Lower lobe of right lung (tissue), 2 donors: ENCODE results near the gene AKAP14. TPM values are rescaled to one million over a fixed set of nuclear protein-coding genes. Genes with fewer than 3 reads are reported as not detected.
A peak's percentile ranks its signal among the peaks of the same experiment; 100 is the strongest.

Source experiments
- ATAC-seq, 2 donors: fragments of 200-7000 bp; cut with Tn5 transposase; one replicate each; pipeline ENCODE4 v1.9.1; 2020 to 2022; ENCODE audit warnings: mild to moderate bottlenecking in 2 of 2, moderate library complexity in 2 of 2
- DNase-seq: peaks from one replicate; pipeline ENCODE4 v3.0.0-alpha.2; 2020
- H3K27ac ChIP-seq: fragments of 200-600 bp; one replicate; pipeline ENCODE4 v1.8.0; 2022
- H3K27me3 ChIP-seq: fragments of 200-600 bp; one replicate; pipeline ENCODE4 v1.8.0; 2022; ENCODE audit warnings: low read depth
- H3K36me3 ChIP-seq: fragments of 200-600 bp; one replicate; pipeline ENCODE4 v1.8.0; 2022; ENCODE audit warnings: mild to moderate bottlenecking
- H3K4me1 ChIP-seq: fragments of 200-600 bp; one replicate; pipeline ENCODE4 v1.8.0; 2022
- H3K4me3 ChIP-seq: fragments of 200-600 bp; one replicate; pipeline ENCODE4 v1.8.0; 2022; ENCODE audit warnings: mild to moderate bottlenecking
- H3K9me3 ChIP-seq: fragments of 200-600 bp; one replicate; pipeline ENCODE4 v1.8.0; 2022
- intact Hi-C: fragments of 100-400 bp; cut with DNase I; formaldehyde crosslinking; loops from one replicate; pipeline ENCODE4 v1.11.0; 2022
- long read RNA-seq: library from polyadenylated mRNA; unstranded; transcript quantifications from one replicate; pipeline ENCODE4 v2.0.0, GENCODE V29; 2021
- total RNA-seq: library from RNA; stranded (reverse); fragmentation: NEBNext Ultra II Directional; extraction: Animal tissue kit (Norgen Biotek cat#: 25700); gene quantifications from one replicate; pipeline ENCODE4 v1.2.1, GENCODE V29; 2021
- TF ChIP-seq, protein P1 (sequence below): fragments of 200-600 bp; IDR thresholded peaks from one replicate; pipeline ENCODE4 v1.8.0; 2022; ENCODE audit warnings: antibody characterized with exemption, mild to moderate bottlenecking
- donor health status: DM: no; HTN: yes; CAD: no; lungs with severe emphysema.

The AKAP14 gene
- total RNA-seq, result 4.8 TPM
- long read RNA-seq, partial matches to known transcripts, result 2 of 2 reads
- long read RNA-seq, other reads (novel, unspliced or antisense), result 0 of 2 reads

DNA sequence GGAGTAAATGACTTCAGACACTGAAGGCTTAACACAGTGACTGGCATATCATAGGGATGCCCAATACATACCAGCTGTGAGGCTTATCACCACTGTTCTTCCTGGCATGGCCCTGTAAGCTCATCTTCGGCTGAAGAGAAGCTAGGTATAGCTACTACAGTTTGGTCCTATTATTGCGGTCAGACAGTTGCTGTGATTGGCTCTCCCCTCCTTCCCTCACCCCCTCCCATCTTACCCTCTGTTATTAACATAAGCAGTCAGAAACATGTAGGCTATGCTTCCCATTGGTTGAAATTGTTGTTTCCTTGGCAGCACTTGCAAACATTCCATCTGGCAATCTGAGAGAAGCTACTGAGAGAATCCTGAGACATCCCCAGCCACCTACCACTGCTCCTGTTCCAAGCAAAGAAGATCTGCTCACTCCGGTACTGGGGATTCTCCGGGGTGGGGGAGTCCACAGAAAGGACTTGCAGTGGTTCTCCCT is at the start of gene AKAP14:
Gene AKAP14, plus strand, starts transcription at position 51 of the 484 bp plus-strand sequence. CDS start 7,331 bp downstream, outside the sequence.
- Histone ChIP-seq H3K9me3 (no peaks in the 10 kb centered on the region), H3K27ac (no peak within 1 kb of the TSS), H3K4me1 (no peaks in the 10 kb centered on the region), H3K36me3 (no peaks in the 10 kb centered on the region), H3K4me3 (no peak within 1 kb of the TSS), H3K27me3 (no peaks in the 10 kb centered on the region)
- intact Hi-C loops, result no loop called here
- DNase-seq, result no peak
- TF ChIP-seq, protein P1, sequence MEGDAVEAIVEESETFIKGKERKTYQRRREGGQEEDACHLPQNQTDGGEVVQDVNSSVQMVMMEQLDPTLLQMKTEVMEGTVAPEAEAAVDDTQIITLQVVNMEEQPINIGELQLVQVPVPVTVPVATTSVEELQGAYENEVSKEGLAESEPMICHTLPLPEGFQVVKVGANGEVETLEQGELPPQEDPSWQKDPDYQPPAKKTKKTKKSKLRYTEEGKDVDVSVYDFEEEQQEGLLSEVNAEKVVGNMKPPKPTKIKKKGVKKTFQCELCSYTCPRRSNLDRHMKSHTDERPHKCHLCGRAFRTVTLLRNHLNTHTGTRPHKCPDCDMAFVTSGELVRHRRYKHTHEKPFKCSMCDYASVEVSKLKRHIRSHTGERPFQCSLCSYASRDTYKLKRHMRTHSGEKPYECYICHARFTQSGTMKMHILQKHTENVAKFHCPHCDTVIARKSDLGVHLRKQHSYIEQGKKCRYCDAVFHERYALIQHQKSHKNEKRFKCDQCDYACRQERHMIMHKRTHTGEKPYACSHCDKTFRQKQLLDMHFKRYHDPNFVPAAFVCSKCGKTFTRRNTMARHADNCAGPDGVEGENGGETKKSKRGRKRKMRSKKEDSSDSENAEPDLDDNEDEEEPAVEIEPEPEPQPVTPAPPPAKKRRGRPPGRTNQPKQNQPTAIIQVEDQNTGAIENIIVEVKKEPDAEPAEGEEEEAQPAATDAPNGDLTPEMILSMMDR, result no peak
- ATAC-seq, result no peak

- Histone ChIP-seq H3K36me3 (peaks cover 14% of the 10 kb centered on the region), H3K27me3 (no peaks in the 10 kb centered on the region), H3K27ac (peak within 1 kb of the TSS; percentile 76), H3K9me3 (no peaks in the 10 kb centered on the region), H3K4me1 (no peaks in the 10 kb centered on the region), H3K4me3 (peak within 1 kb of the TSS; percentile 71)
- ATAC-seq (peak; percentile 97 to 99), DNase-seq (peak; percentile 97)
- intact Hi-C loops, result no loop called here
- TF ChIP-seq, protein P1, result no peak
These were observed 43.0 kb upstream of the AKAP14 start, which contains the start of gene UPF3B for GRCh38 chrX:119852382-119853353. Gene UPF3B, minus strand, starts transcription at chrX:119852963. Its CDS starts 35 bp downstream, at chrX:119852928.

GRCh38 chrX:119853444-119853843 is 42.2 kb upstream of the AKAP14 start:
- no peak for DNase-seq
- ATAC-seq, result peak in 1 of 2 donors; percentile 44
- Histone ChIP-seq H3K36me3 (peaks cover 11% of the 10 kb centered on the region), H3K9me3 (no peaks in the 10 kb centered on the region), H3K4me3 (peak overlapping the region; percentile 71), H3K27me3 (no peaks in the 10 kb centered on the region), H3K27ac (peak overlapping the region; percentile 76), H3K4me1 (no peaks in the 10 kb centered on the region)
- TF ChIP-seq, protein P1, result no peak
- intact Hi-C loops, result no loop called here

- H3K9me3 ChIP-seq, result no peaks in the 10 kb centered on the region
- H3K36me3 ChIP-seq, result peaks cover 7% of the 10 kb centered on the region
- ATAC-seq, result peak; percentile 39 to 49
- H3K4me3 ChIP-seq, result peak overlapping the region; percentile 70
- TF ChIP-seq, protein P1, result no peak
- DNase-seq, result peak; percentile 50
- peak overlapping the region; percentile 91 for H3K27ac ChIP-seq
- H3K4me1 ChIP-seq, result peaks cover 18% of the 10 kb centered on the region
- intact Hi-C loops, result no loop called here
- H3K27me3 ChIP-seq, result no peaks in the 10 kb centered on the region
These were observed 25.0 kb upstream of the AKAP14 start for GRCh38 chrX:119870626-119871131.

- intact Hi-C loops, result no loop called here
These were observed 24.5 kb upstream of the AKAP14 start for GRCh38 chrX:119871245-119871598.

More at GRCh38 chrX:119871245-119871598, 24.5 kb upstream of the AKAP14 start:
- peak; percentile 46 for DNase-seq
- Histone ChIP-seq H3K9me3 (no peaks in the 10 kb centered on the region), H3K36me3 (peaks cover 12% of the 10 kb centered on the region), H3K4me3 (peak overlapping the region; percentile 70), H3K27ac (peak overlapping the region; percentile 91), H3K4me1 (peaks cover 18% of the 10 kb centered on the region), H3K27me3 (no peaks in the 10 kb centered on the region)
- TF ChIP-seq, protein P1, result no peak
- ATAC-seq, result peak; percentile 54 to 66
